ENCODE measurements around the gene GGTA1.

Gene GGTA1

GRCh38 chr9:121424024-121424432 lies 75.6 kb downstream of the GGTA1 start:
- TF ChIP-seq GATA3 (IDR thresholded peaks at IDR 0.05; ENCODE audit: low read depth, low read length) = no peak
- no peak for TF ChIP-seq GATA2 (IDR thresholded peaks at IDR 0.05; ENCODE audit: low read depth, low read length)

GRCh38 chr9:121411993-121412392 lies 87.7 kb downstream of the GGTA1 start:
- no peak for TF ChIP-seq GATA2 (IDR thresholded peaks at IDR 0.05; ENCODE audit: low read depth, low read length)
- no peak for TF ChIP-seq GATA3 (IDR thresholded peaks at IDR 0.05; ENCODE audit: low read depth, low read length)

- TF ChIP-seq GATA2 (IDR thresholded peaks at IDR 0.05; ENCODE audit: low read depth, low read length) (no peak), GATA3 (IDR thresholded peaks at IDR 0.05; ENCODE audit: low read depth, low read length) (no peak)
Observed at GRCh38 chr9:121405899-121406298, 93.7 kb downstream of the GGTA1 start.
